GM12878 (cell line): ENCODE measurements around the gene LRRC45. TPM values are rescaled to one million over a fixed set of nuclear protein-coding genes. Genes with fewer than 3 reads are reported as not detected.

Source experiments
- ATAC-seq: fragments of 200-7000 bp; cut with Tn5 transposase; 3 replicates; pipeline ENCODE4 v1.9.1; 2020; ENCODE audit warnings: mild to moderate bottlenecking, moderate library complexity
- BruUV-seq: library from RNA; stranded (reverse); fragments of 400-500 nt; replicated peaks from 2 replicates; lab custom pipeline; 2021; lab: Mats Ljungman, UMichigan
- CTCF ChIA-PET: fragments of 300-600 bp; sonication (Branson Sonifier 250); formaldehyde crosslinking; extraction: SDS; loops from one replicate; lab custom pipeline; 2021; ENCODE audit warnings: inconsistent platforms; lab: Yijun Ruan, JAX
- POLR2A ChIA-PET: fragments of 350-600 bp; formaldehyde crosslinking; extraction: SDS; loops from one replicate; lab custom pipeline; 2021; ENCODE audit warnings: inconsistent platforms; lab: Charles Lee
- RAD21 ChIA-PET: fragments of 300-600 bp; sonication (Branson Sonifier 250); formaldehyde crosslinking; loops from one replicate; lab custom pipeline; 2023; ENCODE audit warnings: antibody characterized with exemption; ENCODE audit not compliant: unreplicated experiment; lab: Charles Lee
- SMC1A ChIA-PET: fragments of 300-600 bp; sonication (Branson Sonifier 250); formaldehyde crosslinking; loops from one replicate; lab custom pipeline; 2023; ENCODE audit not compliant: unreplicated experiment, uncharacterized antibody; lab: Charles Lee
- DNase-seq: peaks from one replicate; pipeline ENCODE4 v3.0.0-alpha.2; 2011; ENCODE audit warnings: low read depth, low spot score
- FAIRE-seq: peaks from 3 replicates; lab custom pipeline; 2011; peaks lifted over from hg19 to GRCh38; lab: Jason Lieb, UNC
- H2AFZ ChIP-seq: 2 replicates; pipeline ENCODE4 v1.6.0; 2011; ENCODE audit warnings: low read depth, low read length, control low read depth; ENCODE audit not compliant: control insufficient read depth
- H3K27ac ChIP-seq: 2 replicates; pipeline ENCODE4 v1.5.1; 2011; ENCODE audit warnings: control low read depth; ENCODE audit not compliant: control insufficient read depth, insufficient read depth
- H3K27me3 ChIP-seq, 2 experiments: replicated peaks in 1 of 2; 2 replicates each; pipeline versions ENCODE4 v1.6.0 to v1.6.1; 2011; ENCODE audit warnings: low read length in 1 of 2; ENCODE audit not compliant: control insufficient read depth in 2 of 2, insufficient read depth in 2 of 2
- H3K36me3 ChIP-seq, 2 experiments: 2 replicates each; pipeline ENCODE4 v1.5.1; 2011; ENCODE audit warnings: low read length in 1 of 2; ENCODE audit not compliant: control insufficient read depth in 2 of 2, insufficient read depth in 2 of 2
- H3K4me1 ChIP-seq: 2 replicates; pipeline ENCODE4 v1.6.1; 2011; ENCODE audit warnings: mild to moderate bottlenecking, low read length, moderate library complexity, mixed read lengths; ENCODE audit not compliant: control insufficient read depth, insufficient read depth
- H3K4me2 ChIP-seq: 2 replicates; pipeline ENCODE4 v1.6.0; 2011; ENCODE audit warnings: control low read depth; ENCODE audit not compliant: control insufficient read depth, insufficient read depth
- H3K4me3 ChIP-seq: fragments of 200-600 bp; sonication (generic); 2 replicates; pipeline ENCODE4 v1.5.1; 2016
- H3K79me2 ChIP-seq: 2 replicates; pipeline ENCODE4 v1.6.0; 2011; ENCODE audit warnings: low read length; ENCODE audit not compliant: control insufficient read depth, insufficient read depth
- H3K9ac ChIP-seq: 2 replicates; pipeline ENCODE4 v1.8.0; 2011; ENCODE audit warnings: low read length, control low read depth, mixed read lengths; ENCODE audit not compliant: control insufficient read depth, insufficient read depth
- H3K9me3 ChIP-seq: replicated peaks from 3 replicates; pipeline ENCODE4 v1.5.1; 2011; ENCODE audit warnings: mild to moderate bottlenecking, low read length; ENCODE audit not compliant: control insufficient read depth, insufficient read depth
- H4K20me1 ChIP-seq: 2 replicates; pipeline ENCODE4 v1.6.0; 2011; ENCODE audit not compliant: control insufficient read depth, insufficient read depth
- CREB1 ChIP-seq: IDR thresholded peaks from 2 replicates; pipeline ENCODE4 v1.6.1; 2012; ENCODE audit warnings: low read depth, mild to moderate bottlenecking, inconsistent platforms
- CUX1 ChIP-seq: IDR thresholded peaks from 2 replicates; pipeline ENCODE4 v1.6.1; 2012; ENCODE audit warnings: improper control_type of control experiment, low read depth, low read length; ENCODE audit not compliant: insufficient replicate concordance
- GATAD2B ChIP-seq: fragments of 450-650 bp; conservative IDR thresholded peaks from 2 replicates; pipeline ENCODE4 v1.6.1; 2017; ENCODE audit warnings: low read depth, mild to moderate bottlenecking, moderate library complexity
- IKZF1 ChIP-seq: fragments of 450-650 bp; conservative IDR thresholded peaks from 2 replicates; pipeline ENCODE4 v1.6.1; 2017; ENCODE audit warnings: antibody characterized with exemption, mild to moderate bottlenecking
- MAX ChIP-seq: IDR thresholded peaks from 2 replicates; pipeline ENCODE4 v1.6.1; 2012; ENCODE audit warnings: low read depth, low read length, improper control_type of control experiment
- NFYB ChIP-seq: IDR thresholded peaks from 2 replicates; pipeline ENCODE4 v1.6.1; 2011; ENCODE audit warnings: low read depth, mild to moderate bottlenecking, low read length, improper control_type of control experiment, moderate library complexity; ENCODE audit not compliant: insufficient read depth
- PBX3 ChIP-seq: IDR thresholded peaks from 2 replicates; pipeline ENCODE4 v1.6.1; 2011; ENCODE audit warnings: mild to moderate bottlenecking, low read depth, low read length, moderate library complexity; ENCODE audit not compliant: insufficient replicate concordance
- RB1 ChIP-seq: fragments of 450-650 bp; formaldehyde crosslinking; IDR thresholded peaks from 2 replicates; pipeline ENCODE4 v1.6.1; 2017; ENCODE audit warnings: mild to moderate bottlenecking, borderline replicate concordance
- SP1 ChIP-seq: IDR thresholded peaks from one replicate; pipeline ENCODE4 v1.6.1; 2011; ENCODE audit warnings: low read depth, low read length
- WGBS: methylation state at CpG from one replicate; pipeline ENCODE4 v1.1.6; 2016; ENCODE audit warnings: low lambda C conversion rate; ENCODE audit not compliant: insufficient replicate concordance, insufficient coverage; ENCODE audit errors: missing lambda C conversion rate; 5-methylcytosine and 5-hydroxymethylcytosine counted together
- in situ Hi-C: fragments of 300-500 bp; cut with MboI; formaldehyde crosslinking; loops from 9 replicates; pipeline ENCODE4 v1.14.3; 2018; ENCODE audit warnings: mixed read lengths
- intact Hi-C: fragments of 100-400 bp; cut with micrococcal nuclease; formaldehyde crosslinking; loops from one replicate; pipeline ENCODE4 v1.14.2; 2022; ENCODE audit not compliant: unreplicated experiment
- polyA plus RNA-seq, 11 experiments: library from polyadenylated mRNA; depleted of rRNA in 4 of 11; unstranded in 6 of 11; stranded (reverse) in 5 of 11; fragments of >200 nt; fragmentation: Nextera tagmentation in 4 of 11; fragmentation: Illumina TruSeq in 1 of 11; extraction: Ambion mirVana in 4 of 11; extraction: Trizol in 1 of 11; gene quantifications; 1 replicate in 1 of 11; 2 replicates in 10 of 11; pipeline versions ENCODE4 v1.2.1 to v1.2.3, GENCODE V29; 2011 to 2016; ENCODE audit warnings: inconsistent platforms in 2 of 11, missing spikeins in 2 of 11, low read depth in 1 of 11
- total RNA-seq, 4 experiments: library from RNA; depleted of rRNA in 3 of 4; stranded (reverse); fragments of >200 nt in 3 of 4; fragmentation: Illumina TruSeq in 1 of 4; extraction: Trizol in 1 of 4; gene quantifications; 2 replicates each; pipeline versions ENCODE4 v1.2.1 to v1.2.3, GENCODE V29; 2013 to 2021

The LRRC45 gene
- total and polyA plus RNA-seq, 10 of the 15 experiments (the other 5 are each of a cell fraction or from before 2014, with no cell fraction given) = 0.03 to 27.7 (median 10.4) TPM

- DNase-seq (no peak), ATAC-seq (no peak), FAIRE-seq (no peak)
- Histone ChIP-seq H3K4me1 (peaks cover 7% of the 10 kb centered on the region), H3K9me3 (no peaks in the 10 kb centered on the region), H3K4me3 (no peak overlapping the region), H4K20me1 (no peaks in the 10 kb centered on the region), H2AFZ (no peak overlapping the region), H3K9ac (no peak overlapping the region), H3K79me2 (no peaks in the 10 kb centered on the region; the same call in 1 of the 2 replicates), H3K36me3 (no peaks in the 10 kb centered on the region; a peak in 1 of 4 replicates), H3K27ac (no peak overlapping the region), H3K27me3 (no peaks in the 10 kb centered on the region), H3K4me2 (no peak overlapping the region)
- SMC1A ChIA-PET = interaction anchor here (2.5 kb wide), 1 partner anchor 126 kb away, joined by 13 read pairs; no protein-coding TSS in a partner anchor
- WGBS = 98% methylated on average over 9 of the region's 9 CpGs
- in situ Hi-C loops = no loop called here
- intact Hi-C loops = no loop called here
- POLR2A ChIA-PET = no interaction called here
- no TSS peak for BruUV-seq
- CTCF ChIA-PET = interaction anchor here (1.1 to 2.1 kb wide), 6 partner anchors 8 to 322 kb away, joined by 3 to 19 read pairs (median 6); partner anchors contain the start of gene DCXR
- TF ChIP-seq PBX3 (no peak), IKZF1 (no peak)
- RAD21 ChIA-PET = interaction anchor here (1.4 to 1.5 kb wide), 2 partner anchors 125 to 271 kb away, joined by 3 to 4 read pairs; no protein-coding TSS in a partner anchor
Observed at GRCh38 chr17:82028966-82029365, 5.9 kb downstream of the LRRC45 start.

GRCh38 chr17:82029391-82029790 lies 6.3 kb downstream of the LRRC45 start:
- no peak for ATAC-seq
- ChIA-PET RAD21 (interaction anchor here (1.2 to 1.5 kb wide), 5 partner anchors 77 to 321 kb away, joined by 3 to 4 read pairs (median 4); no protein-coding TSS in a partner anchor), CTCF (interaction anchor here (0.5 to 2.3 kb wide), 9 partner anchors 9 to 385 kb away, joined by 3 to 19 read pairs (median 4); no protein-coding TSS in a partner anchor), POLR2A (interaction anchor here (1.1 to 1.3 kb wide), 2 partner anchors 21 to 69 kb away, joined by 3 read pairs; no protein-coding TSS in a partner anchor), SMC1A (interaction anchor here (2.5 kb wide), 1 partner anchor 125 kb away, joined by 13 read pairs; no protein-coding TSS in a partner anchor)
- H3K9ac ChIP-seq = no peak overlapping the region
- H4K20me1 ChIP-seq = no peaks in the 10 kb centered on the region
- intact Hi-C loops (no loop called here), in situ Hi-C loops (no loop called here)
- no peaks in the 10 kb centered on the region for H3K79me2 ChIP-seq
- no peak overlapping the region for H2AFZ ChIP-seq
- BruUV-seq = no TSS peak
- no peaks in the 10 kb centered on the region; a peak in 1 of 4 replicates for H3K36me3 ChIP-seq
- H3K4me3 ChIP-seq = no peak overlapping the region
- H3K4me2 ChIP-seq = no peak overlapping the region
- peaks cover 3% of the 10 kb centered on the region; the same call in 1 of the 2 replicates for H3K4me1 ChIP-seq
- no peaks in the 10 kb centered on the region for H3K9me3 ChIP-seq
- no peak for DNase-seq
- no peak overlapping the region for H3K27ac ChIP-seq
- no peaks in the 10 kb centered on the region for H3K27me3 ChIP-seq
- WGBS = 92% methylated on average over 16 of the region's 16 CpGs
- FAIRE-seq = no peak
- no peak for TF ChIP-seq RB1
- TF ChIP-seq CREB1 = no peak
- no peak for TF ChIP-seq GATAD2B
- no peak for TF ChIP-seq MAX
- TF ChIP-seq SP1 = no peak
- TF ChIP-seq NFYB = no peak
- no peak for TF ChIP-seq CUX1
